ENCODE data around the gene PIGU.

GRCh38 chr20:34516247-34517113 lies 160.4 kb downstream of the PIGU start, which contains the start of gene DYNLRB1:
- peak in 1 of 5 experiments; percentile 48 for TF ChIP-seq CTCF (IDR thresholded peaks at IDR 0.05)
- peak; percentile 84 to 98 for TF ChIP-seq POLR2A (IDR thresholded peaks at IDR 0.05)
- peak in 1 of 2 donors; percentile 99 for TF ChIP-seq EP300 (IDR thresholded peaks at IDR 0.05)
